WTC11 (cell line): ENCODE data around the gene PLPP3. TPM values are rescaled to one million over a fixed set of nuclear protein-coding genes. Genes with fewer than 3 reads are reported as not detected.
A peak's percentile ranks its signal among the peaks of the same experiment; 100 is the strongest.

Source experiments
- ATAC-seq: fragments of 200-7000 bp; cut with Tn5 transposase; 2 replicates; pipeline ENCODE4 v1.10.0; 2021; ENCODE audit warnings: mild to moderate bottlenecking, moderate library complexity
- CTCF ChIA-PET: fragments of 300-600 bp; sonication (Branson Sonifier 250); formaldehyde crosslinking; loops from one replicate; lab custom pipeline; 2021; ENCODE audit warnings: antibody characterized with exemption; lab: Charles Lee
- POLR2A ChIA-PET: fragments of 350-600 bp; sonication (Branson Sonifier 250); formaldehyde crosslinking; loops from one replicate; lab custom pipeline; 2021; ENCODE audit warnings: antibody characterized with exemption; lab: Charles Lee
- DNase-seq: peaks from one replicate; pipeline ENCODE4 v3.0.0; 2021; ENCODE audit warnings: low spot score
- H3K27ac Mint-ChIP-seq: 2 replicates; pipeline ENCODE4 v1.8.0; 2021; ENCODE audit warnings: mixed read lengths
- H3K27me3 Mint-ChIP-seq: 2 replicates; pipeline ENCODE4 v1.8.0; 2021; ENCODE audit warnings: low read depth, mild to moderate bottlenecking, moderate library complexity, mixed read lengths
- H3K36me3 Mint-ChIP-seq: 2 replicates; pipeline ENCODE4 v1.8.0; 2021; ENCODE audit warnings: mixed read lengths
- H3K4me1 Mint-ChIP-seq: 2 replicates; pipeline ENCODE4 v1.8.0; 2022; ENCODE audit warnings: mixed read lengths
- H3K4me3 Mint-ChIP-seq: 2 replicates; pipeline ENCODE4 v1.8.0; 2021; ENCODE audit warnings: mild to moderate bottlenecking, moderate library complexity, mixed read lengths
- H3K9me3 Mint-ChIP-seq: 2 replicates; pipeline ENCODE4 v1.8.0; 2021; ENCODE audit warnings: mixed read lengths
- AFF4 ChIP-seq: sonication (generic); formaldehyde crosslinking; IDR thresholded peaks from 2 replicates; pipeline ENCODE4 v1.8.1; 2023; ENCODE audit warnings: mild to moderate bottlenecking, missing genetic modification reagents, borderline replicate concordance
- AR ChIP-seq: fragments of 250-450 bp; sonication (Bioruptor Pico); IDR thresholded peaks from 2 replicates; pipeline ENCODE4 v1.9.0; 2021; ENCODE audit warnings: mild to moderate bottlenecking
- GABPB1 ChIP-seq: sonication (generic); formaldehyde crosslinking; IDR thresholded peaks from 2 replicates; pipeline ENCODE4 v1.8.1; 2023; ENCODE audit warnings: mild to moderate bottlenecking, missing genetic modification reagents
- KAT7 ChIP-seq: sonication (generic); formaldehyde crosslinking; IDR thresholded peaks from 2 replicates; pipeline ENCODE4 v1.8.1; 2023; ENCODE audit warnings: missing genetic modification reagents, mild to moderate bottlenecking, borderline replicate concordance
- NFE2L1 ChIP-seq: sonication (generic); formaldehyde crosslinking; IDR thresholded peaks from 2 replicates; pipeline ENCODE4 v1.8.1; 2023; ENCODE audit warnings: missing genetic modification reagents
- NR1H2 ChIP-seq: sonication (generic); formaldehyde crosslinking; IDR thresholded peaks from 2 replicates; pipeline ENCODE4 v1.9.0; 2021; ENCODE audit warnings: mild to moderate bottlenecking, moderate library complexity, missing genetic modification reagents
- NR2C2 ChIP-seq: sonication (generic); formaldehyde crosslinking; IDR thresholded peaks from 2 replicates; pipeline ENCODE4 v1.8.0; 2022; ENCODE audit warnings: mild to moderate bottlenecking, missing genetic modification reagents
- SMAD4 ChIP-seq: sonication (generic); formaldehyde crosslinking; IDR thresholded peaks from 2 replicates; pipeline ENCODE4 v1.8.0; 2022; ENCODE audit warnings: mild to moderate bottlenecking, missing genetic modification reagents
- ZNF416 ChIP-seq: fragments of 250-450 bp; sonication (Bioruptor Pico); IDR thresholded peaks from 2 replicates; pipeline ENCODE4 v1.9.0; 2021; ENCODE audit warnings: mild to moderate bottlenecking, inconsistent platforms
- total RNA-seq: library from RNA; stranded (reverse); gene quantifications from 3 replicates; pipeline ENCODE4 v1.2.3, GENCODE V29; 2021
- TF ChIP-seq, protein P1 (sequence below): sonication (generic); formaldehyde crosslinking; IDR thresholded peaks from 2 replicates; pipeline ENCODE4 v1.8.0; 2023; ENCODE audit warnings: missing genetic modification reagents, mild to moderate bottlenecking, borderline replicate concordance
- TF ChIP-seq, protein P2 (sequence below): sonication (generic); formaldehyde crosslinking; IDR thresholded peaks from 2 replicates; pipeline ENCODE4 v1.8.0; 2022; ENCODE audit warnings: mild to moderate bottlenecking, missing genetic modification reagents
- TF ChIP-seq, protein P3 (sequence below): sonication (generic); formaldehyde crosslinking; IDR thresholded peaks from 2 replicates; pipeline ENCODE4 v1.8.0; 2023; ENCODE audit warnings: missing genetic modification reagents

PLPP3 gene
- total RNA-seq, 1 experiment from 2014 or later = 31.0 TPM

- no peak for TF ChIP-seq AFF4
These were observed 12.4 kb downstream of the PLPP3 start (continued) for GRCh38 chr1:56566994-56567393.

DNA sequence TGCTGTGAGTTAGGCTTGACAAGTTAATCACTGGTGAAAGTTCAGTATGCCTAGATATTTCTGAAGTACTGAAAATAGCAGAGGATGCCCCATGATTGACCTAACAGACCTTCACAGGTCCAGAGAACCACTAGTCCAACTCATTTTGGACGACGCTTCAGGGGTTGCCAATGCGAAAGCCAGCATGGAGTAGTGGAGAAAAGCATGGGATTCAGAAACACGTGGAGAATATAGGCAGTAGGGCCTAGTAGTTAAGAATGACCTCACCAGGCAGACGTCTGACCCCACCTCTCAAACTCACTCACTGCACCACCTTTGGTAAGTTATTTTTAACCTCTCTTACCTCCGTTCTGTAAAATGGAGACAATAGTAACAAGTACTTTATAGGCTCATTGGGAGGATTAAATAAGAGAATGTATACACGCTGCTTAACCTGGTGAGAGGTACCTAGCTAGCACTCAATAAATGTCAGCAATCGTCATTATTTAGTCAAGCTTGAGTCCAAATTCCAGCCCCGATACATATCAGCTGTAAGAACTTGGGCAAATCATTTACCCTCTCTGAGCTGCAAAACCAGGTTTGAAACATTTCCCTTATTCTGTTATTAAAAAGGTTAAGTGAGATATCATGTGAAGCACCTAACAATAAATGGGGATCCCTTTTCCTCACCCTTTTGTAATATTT lies 13.2 kb downstream of the PLPP3 start:
- POLR2A ChIA-PET = interaction anchor here (0.7 kb wide), 1 partner anchor 1247 kb away, joined by 5 read pairs; no protein-coding TSS in a partner anchor
- peaks cover 86% of the 10 kb centered on the region for H3K4me1 Mint-ChIP-seq
- no peak for TF ChIP-seq ZNF416 (CRISPR knock-in tag)
- TF ChIP-seq, protein P1, sequence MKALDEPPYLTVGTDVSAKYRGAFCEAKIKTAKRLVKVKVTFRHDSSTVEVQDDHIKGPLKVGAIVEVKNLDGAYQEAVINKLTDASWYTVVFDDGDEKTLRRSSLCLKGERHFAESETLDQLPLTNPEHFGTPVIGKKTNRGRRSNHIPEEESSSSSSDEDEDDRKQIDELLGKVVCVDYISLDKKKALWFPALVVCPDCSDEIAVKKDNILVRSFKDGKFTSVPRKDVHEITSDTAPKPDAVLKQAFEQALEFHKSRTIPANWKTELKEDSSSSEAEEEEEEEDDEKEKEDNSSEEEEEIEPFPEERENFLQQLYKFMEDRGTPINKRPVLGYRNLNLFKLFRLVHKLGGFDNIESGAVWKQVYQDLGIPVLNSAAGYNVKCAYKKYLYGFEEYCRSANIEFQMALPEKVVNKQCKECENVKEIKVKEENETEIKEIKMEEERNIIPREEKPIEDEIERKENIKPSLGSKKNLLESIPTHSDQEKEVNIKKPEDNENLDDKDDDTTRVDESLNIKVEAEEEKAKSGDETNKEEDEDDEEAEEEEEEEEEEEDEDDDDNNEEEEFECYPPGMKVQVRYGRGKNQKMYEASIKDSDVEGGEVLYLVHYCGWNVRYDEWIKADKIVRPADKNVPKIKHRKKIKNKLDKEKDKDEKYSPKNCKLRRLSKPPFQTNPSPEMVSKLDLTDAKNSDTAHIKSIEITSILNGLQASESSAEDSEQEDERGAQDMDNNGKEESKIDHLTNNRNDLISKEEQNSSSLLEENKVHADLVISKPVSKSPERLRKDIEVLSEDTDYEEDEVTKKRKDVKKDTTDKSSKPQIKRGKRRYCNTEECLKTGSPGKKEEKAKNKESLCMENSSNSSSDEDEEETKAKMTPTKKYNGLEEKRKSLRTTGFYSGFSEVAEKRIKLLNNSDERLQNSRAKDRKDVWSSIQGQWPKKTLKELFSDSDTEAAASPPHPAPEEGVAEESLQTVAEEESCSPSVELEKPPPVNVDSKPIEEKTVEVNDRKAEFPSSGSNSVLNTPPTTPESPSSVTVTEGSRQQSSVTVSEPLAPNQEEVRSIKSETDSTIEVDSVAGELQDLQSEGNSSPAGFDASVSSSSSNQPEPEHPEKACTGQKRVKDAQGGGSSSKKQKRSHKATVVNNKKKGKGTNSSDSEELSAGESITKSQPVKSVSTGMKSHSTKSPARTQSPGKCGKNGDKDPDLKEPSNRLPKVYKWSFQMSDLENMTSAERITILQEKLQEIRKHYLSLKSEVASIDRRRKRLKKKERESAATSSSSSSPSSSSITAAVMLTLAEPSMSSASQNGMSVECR (CRISPR knock-in tag) = no peak
- CTCF ChIA-PET = interaction anchor here (1.0 to 1.1 kb wide), 2 partner anchors 10 to 55 kb away, joined by 3 to 4 read pairs; no protein-coding TSS in a partner anchor
- H3K9me3 Mint-ChIP-seq = peaks cover 5% of the 10 kb centered on the region; the same call in 1 of the 2 replicates
- ATAC-seq = peak; percentile 10; the same call in 1 of the 2 replicates
- peak overlapping the region; percentile 22; the same call in 1 of the 2 replicates for H3K4me3 Mint-ChIP-seq
- peak overlapping the region; percentile 96 for H3K27ac Mint-ChIP-seq
- no peak for DNase-seq
- no peaks in the 10 kb centered on the region for H3K27me3 Mint-ChIP-seq
- peaks cover 5% of the 10 kb centered on the region for H3K36me3 Mint-ChIP-seq

DNA sequence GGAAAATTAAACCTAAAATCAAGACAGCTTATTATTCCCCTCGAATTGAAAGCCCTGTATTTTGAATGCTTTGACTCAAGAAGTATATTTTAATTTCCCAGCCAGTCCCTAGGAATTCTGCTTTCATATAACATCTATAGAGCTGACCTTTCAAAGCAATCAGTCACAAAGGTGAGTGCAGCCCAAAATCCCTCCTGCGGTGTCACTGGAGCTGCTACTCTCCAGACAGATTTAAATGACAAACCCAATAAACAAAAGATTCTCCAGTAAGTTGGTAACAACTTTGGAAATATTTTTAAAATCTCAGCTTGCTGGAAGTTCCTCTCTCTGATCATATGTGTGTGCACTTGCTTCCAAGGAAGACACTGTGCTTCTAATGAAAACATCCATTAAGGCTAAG lies 14.7 kb downstream of the PLPP3 start:
- ChIA-PET CTCF (interaction anchor here (0.7 to 1.8 kb wide), 2 partner anchors 12 to 14 kb away, joined by 3 to 7 read pairs; no protein-coding TSS in a partner anchor), POLR2A (interaction anchor here (0.8 to 1.6 kb wide), 3 partner anchors 13 to 15 kb away, joined by 3 to 6 read pairs (median 4); partner anchors contain the start of gene PLPP3)
- Mint-ChIP-seq H3K9me3 (peaks cover 5% of the 10 kb centered on the region; the same call in 1 of the 2 replicates), H3K4me1 (peaks cover 82% of the 10 kb centered on the region), H3K4me3 (peak overlapping the region; percentile 35), H3K36me3 (peaks cover 5% of the 10 kb centered on the region), H3K27me3 (no peaks in the 10 kb centered on the region), H3K27ac (peak overlapping the region; percentile 91)
- DNase-seq (no peak), ATAC-seq (peak; percentile 18; the same call in 1 of the 2 replicates)
- TF ChIP-seq SMAD4 (CRISPR knock-in tag) = no peak
- no peak for TF ChIP-seq GABPB1 (CRISPR knock-in tag)
- no peak for TF ChIP-seq NR1H2 (CRISPR knock-in tag)
- TF ChIP-seq, protein P1 (CRISPR knock-in tag) = no peak
- TF ChIP-seq AR (CRISPR knock-in tag) = no peak
- no peak for TF ChIP-seq KAT7 (CRISPR knock-in tag)
- TF ChIP-seq, protein P2, sequence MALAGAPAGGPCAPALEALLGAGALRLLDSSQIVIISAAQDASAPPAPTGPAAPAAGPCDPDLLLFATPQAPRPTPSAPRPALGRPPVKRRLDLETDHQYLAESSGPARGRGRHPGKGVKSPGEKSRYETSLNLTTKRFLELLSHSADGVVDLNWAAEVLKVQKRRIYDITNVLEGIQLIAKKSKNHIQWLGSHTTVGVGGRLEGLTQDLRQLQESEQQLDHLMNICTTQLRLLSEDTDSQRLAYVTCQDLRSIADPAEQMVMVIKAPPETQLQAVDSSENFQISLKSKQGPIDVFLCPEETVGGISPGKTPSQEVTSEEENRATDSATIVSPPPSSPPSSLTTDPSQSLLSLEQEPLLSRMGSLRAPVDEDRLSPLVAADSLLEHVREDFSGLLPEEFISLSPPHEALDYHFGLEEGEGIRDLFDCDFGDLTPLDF (CRISPR knock-in tag) = no peak
- TF ChIP-seq, protein P3, sequence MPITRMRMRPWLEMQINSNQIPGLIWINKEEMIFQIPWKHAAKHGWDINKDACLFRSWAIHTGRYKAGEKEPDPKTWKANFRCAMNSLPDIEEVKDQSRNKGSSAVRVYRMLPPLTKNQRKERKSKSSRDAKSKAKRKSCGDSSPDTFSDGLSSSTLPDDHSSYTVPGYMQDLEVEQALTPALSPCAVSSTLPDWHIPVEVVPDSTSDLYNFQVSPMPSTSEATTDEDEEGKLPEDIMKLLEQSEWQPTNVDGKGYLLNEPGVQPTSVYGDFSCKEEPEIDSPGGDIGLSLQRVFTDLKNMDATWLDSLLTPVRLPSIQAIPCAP (CRISPR knock-in tag) = no peak
- no peak for TF ChIP-seq NFE2L1 (CRISPR knock-in tag)
- no peak for TF ChIP-seq NR2C2 (CRISPR knock-in tag)
